Choroid plexus epithelial cell (primary cell): Measurements from ENCODE around the gene SEC24C.
"Not testable (repeated sequence)": the region's sequence is repeated elsewhere in the genome, so short reads cannot be mapped to it uniquely, and the experiment has no call there.

Experiments used
- DNase-seq: peaks from one replicate; pipeline ENCODE4 v3.0.0-alpha.2; 2010; ENCODE audit warnings: low read depth
- H3K4me3 ChIP-seq: 2 replicates; pipeline ENCODE4 v1.5.1; 2011; ENCODE audit warnings: low read depth, mild to moderate bottlenecking, control low read depth, low read length, moderate library complexity
- CTCF ChIP-seq: conservative IDR thresholded peaks from 2 replicates; pipeline ENCODE4 v1.5.1; 2011; ENCODE audit warnings: low read depth, mild to moderate bottlenecking, control low read depth, inconsistent platforms, low read length, moderate library complexity

SEC24C gene

DNA sequence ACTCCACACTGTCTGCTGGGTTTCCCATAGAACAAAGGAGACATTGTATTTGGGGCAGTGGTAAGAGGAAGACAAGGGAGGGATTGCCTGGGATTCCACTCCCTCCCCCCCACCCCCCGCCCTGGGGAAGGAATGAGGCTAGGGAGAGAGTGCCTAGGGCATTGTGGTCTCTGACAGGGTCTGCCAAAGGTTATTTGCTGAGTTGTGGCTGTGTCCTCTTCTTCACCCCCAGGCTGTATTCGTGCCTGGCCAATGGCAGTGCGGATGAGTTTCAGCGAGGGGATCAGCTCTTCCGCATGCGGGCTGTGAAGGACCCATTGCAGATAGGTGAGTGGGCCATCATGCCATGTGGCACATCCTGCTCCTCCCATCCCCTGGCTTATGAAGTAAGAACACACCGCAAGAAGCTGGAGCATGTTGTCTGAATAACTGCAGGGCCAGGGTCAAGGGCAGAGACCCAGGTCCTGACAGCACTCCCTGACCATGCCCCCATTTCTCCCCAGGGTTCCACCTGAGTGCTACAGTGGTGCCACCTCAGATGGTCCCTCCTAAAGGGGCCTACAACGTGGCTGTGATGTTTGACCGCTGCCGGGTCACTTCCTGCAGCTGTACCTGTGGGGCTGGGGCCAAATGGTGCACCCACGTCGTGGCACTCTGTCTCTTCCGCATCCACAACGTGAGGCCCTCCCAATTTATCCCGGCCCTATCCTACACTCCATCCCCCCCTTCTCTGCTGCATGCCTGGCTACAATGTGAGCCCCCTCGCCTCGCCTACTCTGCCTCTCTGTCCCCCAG lies 44.9 kb downstream of the SEC24C start:
- no peak for DNase-seq
- no peak overlapping the region for H3K4me3 ChIP-seq
- TF ChIP-seq CTCF: no peak

- no peak overlapping the region for H3K4me3 ChIP-seq
- no peak for DNase-seq
- TF ChIP-seq CTCF: no peak
These were observed 45.5 kb downstream of the SEC24C start for GRCh38 chr10:73789659-73790055.

- H3K4me3 ChIP-seq: no peak overlapping the region
- DNase-seq: no peak
- TF ChIP-seq CTCF: no peak
These were observed 46.9 kb downstream of the SEC24C start for GRCh38 chr10:73790886-73791625.

- no peak for TF ChIP-seq CTCF
- DNase-seq: no peak
- no peak overlapping the region for H3K4me3 ChIP-seq
These were observed 47.8 kb downstream of the SEC24C start for GRCh38 chr10:73791871-73792400.

- no peak overlapping the region for H3K4me3 ChIP-seq
- no peak for TF ChIP-seq CTCF
- no peak for DNase-seq
These were observed 49.3 kb downstream of the SEC24C start for GRCh38 chr10:73793456-73793855.

DNA sequence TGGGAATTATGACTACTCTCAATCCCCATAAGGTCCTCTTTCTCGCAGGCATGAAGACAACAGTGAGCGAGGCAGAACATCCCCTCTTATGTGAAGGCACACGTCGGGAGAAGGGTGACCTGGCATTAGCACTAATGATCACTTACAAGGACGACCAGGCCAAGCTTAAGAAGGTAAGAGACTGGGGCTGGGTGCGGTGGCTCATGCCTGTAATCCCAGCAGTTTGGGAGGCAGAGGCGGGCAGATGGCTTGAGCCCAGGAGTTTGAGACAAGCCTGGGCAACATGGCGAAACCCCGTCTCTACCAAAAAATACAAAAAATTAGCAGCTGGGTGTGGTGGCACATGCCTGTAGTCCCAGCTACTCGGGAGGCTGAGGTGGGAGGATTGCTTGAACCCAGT lies 51.3 kb downstream of the SEC24C start:
- not testable (repeated sequence) for DNase-seq, H3K4me3 ChIP-seq

DNA sequence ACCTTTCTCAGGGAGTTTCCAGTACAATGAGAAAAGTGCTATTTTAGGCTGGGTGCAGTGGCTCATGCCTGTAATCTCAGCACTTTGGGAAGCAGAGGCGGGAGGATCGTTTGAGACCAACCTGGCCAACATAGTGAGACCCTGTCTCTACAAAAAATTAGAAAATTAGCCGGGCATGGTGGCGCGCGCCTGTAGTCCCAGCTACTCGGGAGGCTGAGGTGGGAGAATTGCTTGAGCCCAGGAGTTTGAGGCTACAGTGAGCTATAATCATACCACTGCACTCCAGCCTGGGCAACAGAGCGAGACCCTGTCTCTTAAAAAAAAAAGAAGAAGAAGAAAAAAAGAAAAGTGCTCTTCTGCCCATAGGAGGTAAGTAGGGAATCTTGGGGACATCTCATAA lies 51.9 kb downstream of the SEC24C start:
- not testable (repeated sequence) for H3K4me3 ChIP-seq

DNA sequence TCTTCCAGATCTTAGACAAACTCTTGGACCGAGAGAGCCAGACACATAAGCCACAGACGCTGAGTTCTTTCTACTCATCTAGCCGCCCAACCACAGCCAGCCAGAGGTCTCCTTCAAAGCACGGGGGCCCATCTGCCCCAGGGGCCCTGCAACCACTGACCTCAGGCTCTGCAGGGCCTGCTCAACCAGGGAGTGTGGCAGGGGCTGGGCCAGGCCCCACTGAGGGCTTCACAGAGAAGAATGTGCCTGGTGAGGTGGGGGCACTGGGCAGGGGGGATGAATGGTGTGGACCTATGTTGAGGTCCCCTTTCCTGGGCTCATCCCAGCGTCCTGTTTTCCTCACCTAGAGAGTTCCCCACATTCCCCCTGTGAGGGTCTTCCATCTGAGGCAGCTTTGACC lies 52.6 kb downstream of the SEC24C start:
- no peak overlapping the region for H3K4me3 ChIP-seq
- DNase-seq: no peak
- no peak for TF ChIP-seq CTCF

More for the DNA sequence above, 51.9 kb downstream of the SEC24C start:
- DNase-seq: not testable (repeated sequence)
